Measurements from ENCODE around the gene MTUS2.

The MTUS2 gene

DNA sequence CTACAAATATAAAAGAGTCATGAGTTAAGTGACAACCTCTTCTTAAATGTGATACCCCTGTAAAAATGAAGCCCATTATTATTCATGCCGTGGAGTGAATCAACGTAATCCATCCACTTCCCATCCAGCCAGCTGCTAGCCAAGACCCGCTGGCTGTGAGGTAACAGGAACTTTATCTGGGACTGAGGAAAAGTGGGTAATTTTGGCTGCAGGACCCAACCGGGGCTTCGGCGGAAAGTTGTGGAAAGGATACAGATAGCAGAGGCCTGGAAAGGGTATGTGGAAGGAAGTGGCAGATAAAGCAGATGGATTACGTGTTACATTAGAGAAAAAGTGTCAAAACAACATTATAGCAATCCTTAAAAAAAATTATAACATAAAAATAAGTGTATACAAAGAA lies 727.0 kb downstream of the MTUS2 start:
- DNase-seq (ENCODE audit: low read depth in 3 of 3), result no peak

GRCh38 chr13:29548722-29549121 lies 728.6 kb downstream of the MTUS2 start:
- no peak for DNase-seq (ENCODE audit: low read depth in 3 of 3)

DNA sequence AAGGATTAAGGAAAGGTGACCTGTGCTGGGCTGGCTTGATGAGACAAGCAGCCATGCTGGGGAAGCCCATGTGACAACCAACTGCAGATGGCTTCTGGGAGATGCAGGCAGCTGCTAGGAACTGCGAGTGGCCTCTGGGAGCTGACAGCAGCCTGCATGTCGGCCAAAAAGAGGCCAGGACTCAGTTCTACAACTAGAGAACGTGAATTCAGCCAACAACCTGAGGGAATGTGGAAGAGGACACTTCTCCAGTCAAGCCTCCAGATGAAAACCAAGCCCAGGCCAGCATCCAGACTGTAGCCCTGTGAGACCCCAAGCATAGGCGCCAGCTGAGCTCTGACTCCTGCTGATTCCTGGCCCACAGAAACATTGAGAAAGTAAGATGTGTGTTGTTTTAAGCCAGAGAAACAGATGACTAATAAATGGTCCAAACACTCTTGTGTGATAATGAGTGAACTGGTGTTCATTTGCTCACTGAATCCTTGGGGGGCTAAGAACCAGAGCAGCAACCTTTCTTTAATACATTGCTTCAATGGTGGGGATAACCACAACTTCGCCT lies 730.4 kb downstream of the MTUS2 start:
- DNase-seq (ENCODE audit: low read depth in 3 of 3), result no peak

- DNase-seq (ENCODE audit: low read depth in 3 of 3), result no peak
Observed at GRCh38 chr13:29551214-29551613, 731.1 kb downstream of the MTUS2 start.

All from stimulated activated CD4-positive, alpha-beta T cell treated with anti-CD3 and anti-CD28 coated beads, TNF-alpha, amount 100 ng/mL, for 24 hours (primary cell).